Astrocyte (in vitro differentiated cells and primary cell): ENCODE data around the gene AASS. TPM values are rescaled to one million over a fixed set of nuclear protein-coding genes. Genes with fewer than 3 reads are reported as not detected.

Experiments
- DNase-seq: peaks from one replicate; pipeline ENCODE4 v3.0.0-alpha.2; 2010; ENCODE audit warnings: low read depth
- FAIRE-seq: peaks from 2 replicates; lab custom pipeline; 2011; peaks lifted over from hg19 to GRCh38; lab: Jason Lieb, UNC
- H2AFZ ChIP-seq: 2 replicates; pipeline ENCODE4 v1.6.0; 2012; ENCODE audit warnings: low read depth, low read length, inconsistent platforms
- H3K27ac ChIP-seq: 2 replicates; pipeline ENCODE4 v1.5.1; 2011; ENCODE audit warnings: low read depth, low read length, inconsistent platforms
- H3K27me3 ChIP-seq: 2 replicates; pipeline ENCODE4 v1.6.0; 2011; ENCODE audit warnings: low read length, inconsistent platforms; ENCODE audit not compliant: insufficient read depth
- H3K36me3 ChIP-seq: 2 replicates; pipeline ENCODE4 v1.5.1; 2011; ENCODE audit warnings: low read length, inconsistent platforms; ENCODE audit not compliant: insufficient read depth
- H3K4me1 ChIP-seq: 2 replicates; pipeline ENCODE4 v1.5.1; 2011; ENCODE audit warnings: low read length, inconsistent platforms; ENCODE audit not compliant: insufficient read depth
- H3K4me2 ChIP-seq: 2 replicates; pipeline ENCODE4 v1.6.0; 2012; ENCODE audit warnings: low read length, inconsistent platforms
- H3K4me3 ChIP-seq: 2 replicates; pipeline ENCODE4 v1.5.1; 2011; ENCODE audit warnings: low read depth, mild to moderate bottlenecking, low read length, inconsistent platforms; ENCODE audit not compliant: insufficient read depth
- H3K79me2 ChIP-seq: 2 replicates; pipeline ENCODE4 v1.6.0; 2012; ENCODE audit warnings: mild to moderate bottlenecking, low read length, inconsistent platforms; ENCODE audit not compliant: insufficient read depth
- H3K9ac ChIP-seq: 2 replicates; pipeline ENCODE4 v1.6.0; 2012; ENCODE audit warnings: mild to moderate bottlenecking, low read length, inconsistent platforms
- H3K9me3 ChIP-seq: 2 replicates; pipeline ENCODE4 v1.5.1; 2012; ENCODE audit warnings: low read depth, mild to moderate bottlenecking, low read length, inconsistent platforms; ENCODE audit not compliant: insufficient read depth
- H4K20me1 ChIP-seq: 2 replicates; pipeline ENCODE4 v1.6.0; 2012; ENCODE audit warnings: low read length, inconsistent platforms; ENCODE audit not compliant: insufficient read depth
- H3K27ac Mint-ChIP-seq: one replicate; pipeline ENCODE4 v1.8.0; 2021; ENCODE audit warnings: mild to moderate bottlenecking, mixed read lengths; ENCODE audit not compliant: unreplicated experiment
- H3K27me3 Mint-ChIP-seq: one replicate; pipeline ENCODE4 v1.8.0; 2021; ENCODE audit warnings: low read depth, mixed read lengths; ENCODE audit not compliant: unreplicated experiment
- H3K36me3 Mint-ChIP-seq: one replicate; pipeline ENCODE4 v1.8.0; 2021; ENCODE audit warnings: low read depth, mixed read lengths; ENCODE audit not compliant: unreplicated experiment
- H3K4me1 Mint-ChIP-seq: one replicate; pipeline ENCODE4 v1.8.0; 2021; ENCODE audit warnings: low read depth, mixed read lengths; ENCODE audit not compliant: unreplicated experiment
- H3K4me3 Mint-ChIP-seq: one replicate; pipeline ENCODE4 v1.8.0; 2021; ENCODE audit warnings: mild to moderate bottlenecking, moderate library complexity, mixed read lengths; ENCODE audit not compliant: unreplicated experiment
- H3K9me3 Mint-ChIP-seq: one replicate; pipeline ENCODE4 v1.8.0; 2021; ENCODE audit warnings: mild to moderate bottlenecking, mixed read lengths; ENCODE audit not compliant: unreplicated experiment
- EZH2 ChIP-seq: IDR thresholded peaks from 2 replicates; pipeline ENCODE4 v1.6.1; 2012; ENCODE audit warnings: mild to moderate bottlenecking, low read length, inconsistent platforms; ENCODE audit not compliant: insufficient read depth
- total RNA-seq: library from RNA; stranded (reverse); gene quantifications from 2 replicates; pipeline ENCODE4 v1.2.1, GENCODE V29; 2021
- TF ChIP-seq, protein P1 (sequence below): IDR thresholded peaks from 2 replicates; pipeline ENCODE4 v1.5.1; 2011; ENCODE audit warnings: low read depth, mild to moderate bottlenecking, inconsistent platforms, low read length, moderate library complexity; ENCODE audit not compliant: insufficient read depth

Gene AASS
- total RNA-seq, 1 donor from 2014 or later, result 15.6 TPM

DNA sequence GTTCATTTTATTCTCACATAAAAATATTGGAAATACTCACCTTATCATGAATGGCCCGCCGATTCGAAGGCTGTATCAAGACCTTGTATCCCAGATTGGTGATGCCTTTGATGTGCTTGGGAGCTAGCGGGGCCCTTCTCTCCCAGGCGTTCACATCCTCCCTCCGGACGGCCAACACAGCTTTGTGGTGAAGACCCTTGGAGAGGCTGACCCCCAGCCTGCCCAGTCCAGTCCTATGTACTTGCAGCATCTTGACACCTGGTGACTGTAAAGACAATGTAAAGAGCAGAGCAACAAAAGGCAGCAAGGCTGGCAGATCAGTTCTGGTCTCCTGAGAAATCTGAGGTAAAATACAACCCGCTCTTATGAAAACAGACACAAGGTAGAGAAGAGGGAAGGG is 10.6 kb downstream of the AASS start:
- Mint-ChIP-seq H3K4me1 (peaks cover 21% of the 10 kb centered on the region), H3K36me3 (no peaks in the 10 kb centered on the region), H3K4me3 (no peak overlapping the region), H3K27me3 (no peaks in the 10 kb centered on the region), H3K27ac (no peak overlapping the region), H3K9me3 (no peaks in the 10 kb centered on the region)
- Histone ChIP-seq H3K4me2 (no peak overlapping the region), H3K9ac (no peak overlapping the region), H3K4me3 (no peak overlapping the region), H3K36me3 (no peaks in the 10 kb centered on the region), H4K20me1 (no peaks in the 10 kb centered on the region), H3K9me3 (no peaks in the 10 kb centered on the region), H3K4me1 (peaks cover 19% of the 10 kb centered on the region), H3K27me3 (no peaks in the 10 kb centered on the region), H3K27ac (no peak overlapping the region), H3K79me2 (peaks cover 34% of the 10 kb centered on the region), H2AFZ (no peak overlapping the region)
- no peak for TF ChIP-seq EZH2
- DNase-seq (no peak), FAIRE-seq (no peak)

DNA sequence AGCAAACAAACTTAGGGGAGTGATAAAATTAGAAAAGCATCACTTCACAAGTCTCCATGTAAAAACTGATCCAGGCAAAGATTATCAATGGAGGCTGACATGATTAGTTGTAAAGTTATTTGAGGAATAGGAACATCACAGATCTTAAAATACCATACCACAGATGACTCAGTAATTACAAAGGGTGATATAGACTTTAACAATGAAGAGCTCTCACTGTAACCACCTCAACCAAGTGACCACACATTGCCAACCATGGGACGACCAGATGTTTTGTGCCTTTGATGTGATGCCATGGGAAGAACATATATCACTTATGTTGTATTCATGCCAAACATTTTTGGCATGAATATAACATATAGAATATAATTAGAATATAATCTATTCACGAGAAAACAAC is 11.7 kb downstream of the AASS start:
- peak overlapping the region; percentile 23 for H3K27ac Mint-ChIP-seq
- TF ChIP-seq, protein P1, sequence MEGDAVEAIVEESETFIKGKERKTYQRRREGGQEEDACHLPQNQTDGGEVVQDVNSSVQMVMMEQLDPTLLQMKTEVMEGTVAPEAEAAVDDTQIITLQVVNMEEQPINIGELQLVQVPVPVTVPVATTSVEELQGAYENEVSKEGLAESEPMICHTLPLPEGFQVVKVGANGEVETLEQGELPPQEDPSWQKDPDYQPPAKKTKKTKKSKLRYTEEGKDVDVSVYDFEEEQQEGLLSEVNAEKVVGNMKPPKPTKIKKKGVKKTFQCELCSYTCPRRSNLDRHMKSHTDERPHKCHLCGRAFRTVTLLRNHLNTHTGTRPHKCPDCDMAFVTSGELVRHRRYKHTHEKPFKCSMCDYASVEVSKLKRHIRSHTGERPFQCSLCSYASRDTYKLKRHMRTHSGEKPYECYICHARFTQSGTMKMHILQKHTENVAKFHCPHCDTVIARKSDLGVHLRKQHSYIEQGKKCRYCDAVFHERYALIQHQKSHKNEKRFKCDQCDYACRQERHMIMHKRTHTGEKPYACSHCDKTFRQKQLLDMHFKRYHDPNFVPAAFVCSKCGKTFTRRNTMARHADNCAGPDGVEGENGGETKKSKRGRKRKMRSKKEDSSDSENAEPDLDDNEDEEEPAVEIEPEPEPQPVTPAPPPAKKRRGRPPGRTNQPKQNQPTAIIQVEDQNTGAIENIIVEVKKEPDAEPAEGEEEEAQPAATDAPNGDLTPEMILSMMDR, result no peak
- no peak for TF ChIP-seq EZH2
- no peaks in the 10 kb centered on the region for H3K9me3 Mint-ChIP-seq
- FAIRE-seq (peak; percentile 80), DNase-seq (peak; percentile 78)
- H3K36me3 Mint-ChIP-seq, result peaks cover 2% of the 10 kb centered on the region
- Histone ChIP-seq H3K9ac (no peak overlapping the region), H3K27me3 (no peaks in the 10 kb centered on the region), H3K36me3 (no peaks in the 10 kb centered on the region), H3K4me2 (peak overlapping the region; percentile 34), H3K9me3 (no peaks in the 10 kb centered on the region), H3K79me2 (peaks cover 27% of the 10 kb centered on the region), H2AFZ (no peak overlapping the region), H3K27ac (no peak overlapping the region), H3K4me1 (peaks cover 13% of the 10 kb centered on the region), H3K4me3 (no peak overlapping the region), H4K20me1 (no peaks in the 10 kb centered on the region)
- no peaks in the 10 kb centered on the region for H3K27me3 Mint-ChIP-seq
- no peak overlapping the region for H3K4me3 Mint-ChIP-seq
- H3K4me1 Mint-ChIP-seq, result peaks cover 16% of the 10 kb centered on the region

DNA sequence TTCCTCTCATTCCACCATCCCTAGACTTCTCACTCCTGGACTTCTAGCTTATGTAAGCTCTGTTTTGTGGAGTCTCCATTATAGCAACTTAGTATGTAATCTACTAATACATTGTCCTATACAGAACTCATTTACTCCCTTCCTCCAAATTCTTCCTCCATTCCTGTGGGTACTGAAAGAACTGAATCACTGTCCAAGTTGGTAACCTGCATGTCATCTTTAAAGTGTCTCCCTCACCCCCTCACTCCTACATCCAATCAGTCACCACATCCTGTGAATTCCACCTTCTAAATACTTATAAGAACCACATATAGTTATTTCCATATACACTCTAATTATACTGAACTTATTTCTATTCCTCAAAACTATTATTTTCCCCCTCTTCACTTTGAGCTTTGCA is 20.3 kb downstream of the AASS start:
- Histone ChIP-seq H3K79me2 (no peaks in the 10 kb centered on the region), H3K27me3 (no peaks in the 10 kb centered on the region), H3K9ac (no peak overlapping the region), H3K36me3 (peaks cover 5% of the 10 kb centered on the region), H4K20me1 (no peaks in the 10 kb centered on the region), H3K4me2 (peak overlapping the region; percentile 1), H3K9me3 (no peaks in the 10 kb centered on the region), H2AFZ (no peak overlapping the region), H3K27ac (no peak overlapping the region), H3K4me3 (no peak overlapping the region), H3K4me1 (no peaks in the 10 kb centered on the region)
- DNase-seq (peak; percentile 34), FAIRE-seq (no peak)
- Mint-ChIP-seq H3K27ac (peak overlapping the region; percentile 13), H3K4me1 (peaks cover 12% of the 10 kb centered on the region), H3K4me3 (no peak overlapping the region), H3K36me3 (peaks cover 7% of the 10 kb centered on the region), H3K9me3 (no peaks in the 10 kb centered on the region), H3K27me3 (no peaks in the 10 kb centered on the region)
- TF ChIP-seq, protein P1, result no peak
- TF ChIP-seq EZH2, result no peak
